Mucosa of descending colon (tissue), 3 donors: ENCODE results near the gene CSNK2B. TPM values are rescaled to one million over a fixed set of nuclear protein-coding genes. Genes with fewer than 3 reads are reported as not detected.

Experiments used
- ATAC-seq: fragments of 200-7000 bp; cut with Tn5 transposase; one replicate; pipeline ENCODE4 v1.9.1; 2020; ENCODE audit warnings: mild to moderate bottlenecking, moderate library complexity
- DNase-seq, 3 donors: peaks; one replicate each; pipeline ENCODE4 v3.0.0-alpha.2; 2020
- H3K36me3 ChIP-seq: fragments of 200-600 bp; one replicate; pipeline ENCODE4 v1.8.0; 2021; ENCODE audit warnings: low read depth, mild to moderate bottlenecking
- H3K4me1 ChIP-seq: fragments of 200-600 bp; one replicate; pipeline ENCODE4 v1.8.0; 2021; ENCODE audit warnings: low read depth, mild to moderate bottlenecking
- H3K4me3 ChIP-seq: fragments of 200-600 bp; one replicate; pipeline ENCODE4 v1.8.0; 2021; ENCODE audit warnings: mild to moderate bottlenecking
- H3K9me3 ChIP-seq: fragments of 200-600 bp; one replicate; pipeline ENCODE4 v1.8.0; 2021; ENCODE audit warnings: mild to moderate bottlenecking
- CTCF ChIP-seq: fragments of 200-600 bp; IDR thresholded peaks from one replicate; pipeline ENCODE4 v1.8.0; 2022; ENCODE audit warnings: antibody characterized with exemption, mild to moderate bottlenecking
- intact Hi-C, 2 donors: fragments of 100-400 bp; cut with DNase I in 1 of 2; cut with micrococcal nuclease in 1 of 2; formaldehyde crosslinking; loops; one replicate each; pipeline versions ENCODE4 v1.11.0 to v1.11.1; 2022; cut with DNase I, micrococcal nuclease
- total RNA-seq, 3 donors: library from RNA; stranded (reverse); fragmentation: NEBNext Ultra II Directional in 2 of 3; extraction: Animal tissue kit (Norgen Biotek cat#: 25700) in 2 of 3; gene quantifications; one replicate each; pipeline versions ENCODE4 v1.2.1 to v1.2.4, GENCODE V29; 2021 to 2023
- donor health status: DM: no; HTN: no; CAD: no; lungs with moderate emphysema.
- donor health status: DM: no; HTN: no; CAD: no.
- donor health status: DM: no; HTN: yes; CAD: no.

Gene CSNK2B
- total RNA-seq, 3 donors from 2014 or later, result 125 to 147 (median 134) TPM

GRCh38 chr6:31693535-31693934 is 27.7 kb downstream of the CSNK2B start:
- ATAC-seq (no peak), DNase-seq (no peak)
- Histone ChIP-seq H3K4me3 (no peak overlapping the region), H3K36me3 (peaks cover 5% of the 10 kb centered on the region), H3K4me1 (no peaks in the 10 kb centered on the region), H3K9me3 (no peaks in the 10 kb centered on the region)
- no peak for TF ChIP-seq CTCF
- intact Hi-C loops, result no loop called here

- no peaks in the 10 kb centered on the region for H3K9me3 ChIP-seq
- intact Hi-C loops, result no loop called here
- H3K36me3 ChIP-seq, result no peaks in the 10 kb centered on the region
- no peak for TF ChIP-seq CTCF
- no peak overlapping the region for H3K4me3 ChIP-seq
- peaks cover 16% of the 10 kb centered on the region for H3K4me1 ChIP-seq
- no peak for ATAC-seq
- DNase-seq, result no peak
Observed at GRCh38 chr6:31697555-31697954, 31.7 kb downstream of the CSNK2B start.

- DNase-seq (no peak), ATAC-seq (no peak)
- H3K36me3 ChIP-seq, result no peaks in the 10 kb centered on the region
- no peak for TF ChIP-seq CTCF
- no peaks in the 10 kb centered on the region for H3K9me3 ChIP-seq
- intact Hi-C loops, result no loop called here
- no peak overlapping the region for H3K4me3 ChIP-seq
- H3K4me1 ChIP-seq, result peaks cover 20% of the 10 kb centered on the region
Observed at GRCh38 chr6:31700740-31701401, 35.0 kb downstream of the CSNK2B start.

- H3K4me3 ChIP-seq, result no peak overlapping the region
- TF ChIP-seq CTCF, result no peak
- intact Hi-C loops, result no loop called here
- DNase-seq, result no peak
- no peaks in the 10 kb centered on the region for H3K9me3 ChIP-seq
- H3K4me1 ChIP-seq, result peaks cover 20% of the 10 kb centered on the region
- H3K36me3 ChIP-seq, result no peaks in the 10 kb centered on the region
- peak; percentile 0 for ATAC-seq
Observed at GRCh38 chr6:31701666-31702404, 36.0 kb downstream of the CSNK2B start.

- H3K4me3 ChIP-seq, result peak overlapping the region; percentile 87
- H3K9me3 ChIP-seq, result no peaks in the 10 kb centered on the region
- no peak for TF ChIP-seq CTCF
- no peaks in the 10 kb centered on the region for H3K36me3 ChIP-seq
- ATAC-seq, result peak; percentile 5
- H3K4me1 ChIP-seq, result peaks cover 20% of the 10 kb centered on the region
- DNase-seq, result no peak
- intact Hi-C loops, result no loop called here
Observed at GRCh38 chr6:31702405-31702818, 36.5 kb downstream of the CSNK2B start.
